CD4-positive, alpha-beta T cell (primary cell): ENCODE measurements around the gene IL1RN. TPM values are rescaled to one million over a fixed set of nuclear protein-coding genes. Genes with fewer than 3 reads are reported as not detected.
"Not testable (repeated sequence)": the region's sequence is repeated elsewhere in the genome, so short reads cannot be mapped to it uniquely, and the experiment has no call there.

Source experiments
- ATAC-seq: fragments of 200-7000 bp; cut with Tn5 transposase; one replicate; pipeline ENCODE4 v1.10.0; 2022; ENCODE audit warnings: mild to moderate bottlenecking; ENCODE audit not compliant: poor library complexity
- CTCF ChIA-PET: fragments of 350-600 bp; sonication (Branson Sonifier 250); formaldehyde crosslinking; loops from one replicate; lab custom pipeline; 2021; ENCODE audit warnings: antibody characterized with exemption, inconsistent platforms; lab: Charles Lee
- POLR2A ChIA-PET: fragments of 350-600 bp; sonication (Branson Sonifier 250); formaldehyde crosslinking; loops from one replicate; lab custom pipeline; 2021; ENCODE audit warnings: antibody characterized with exemption, inconsistent platforms; lab: Charles Lee
- DNase-seq, 14 experiments: peaks; one replicate each; pipeline ENCODE4 v3.0.0-alpha.2; 2013 to 2020; ENCODE audit warnings: mixed read lengths in 2 of 14
- H3K27ac ChIP-seq, 2 donors: one replicate each; pipeline versions ENCODE4 v1.5.1 to v1.7.0; 2013; ENCODE audit warnings: low read length in 2 of 2, low read depth in 1 of 2, mild to moderate bottlenecking in 1 of 2
- H3K27me3 ChIP-seq, 2 experiments: 1 replicate in 1 of 2; 2 replicates in 1 of 2; pipeline versions ENCODE4 v1.6.1 to v1.7.0; 2013; ENCODE audit warnings: low read length in 2 of 2, control low read depth in 1 of 2, mild to moderate bottlenecking in 1 of 2, moderate library complexity in 1 of 2; ENCODE audit not compliant: insufficient read depth in 2 of 2, control insufficient read depth in 1 of 2
- H3K36me3 ChIP-seq: one replicate; pipeline ENCODE4 v1.6.1; 2013; ENCODE audit warnings: low read length, control low read depth; ENCODE audit not compliant: insufficient read depth
- H3K4me1 ChIP-seq: one replicate; pipeline ENCODE4 v1.6.1; 2013; ENCODE audit warnings: low read length, control low read depth; ENCODE audit not compliant: insufficient read depth
- H3K4me3 ChIP-seq: one replicate; pipeline ENCODE4 v1.5.1; 2013; ENCODE audit warnings: mild to moderate bottlenecking, low read length, moderate library complexity
- H3K9me3 ChIP-seq, 2 experiments: 1 replicate in 1 of 2; 2 replicates in 1 of 2; pipeline versions ENCODE4 v1.6.1 to v1.7.0; 2013; ENCODE audit warnings: low read length in 2 of 2, mild to moderate bottlenecking in 2 of 2, control low read depth in 1 of 2, moderate library complexity in 1 of 2; ENCODE audit not compliant: control insufficient read depth in 1 of 2, insufficient read depth in 1 of 2
- H3K27ac Mint-ChIP-seq: one replicate; pipeline ENCODE4 v1.8.0; 2020; ENCODE audit warnings: mixed read lengths
- H3K27me3 Mint-ChIP-seq: one replicate; pipeline ENCODE4 v1.8.0; 2021; ENCODE audit warnings: mixed read lengths
- H3K36me3 Mint-ChIP-seq: one replicate; pipeline ENCODE4 v1.8.0; 2021; ENCODE audit warnings: low read depth, mixed read lengths
- H3K4me1 Mint-ChIP-seq: one replicate; pipeline ENCODE4 v1.8.0; 2021; ENCODE audit warnings: low read depth, mixed read lengths
- H3K4me3 Mint-ChIP-seq: one replicate; pipeline ENCODE4 v1.8.0; 2020; ENCODE audit warnings: mild to moderate bottlenecking, mixed read lengths
- H3K9me3 Mint-ChIP-seq: one replicate; pipeline ENCODE4 v1.8.0; 2020; ENCODE audit warnings: mixed read lengths
- CTCF ChIP-seq: fragments of 200-600 bp; IDR thresholded peaks from one replicate; pipeline ENCODE4 v1.8.0; 2022; ENCODE audit warnings: antibody characterized with exemption, mild to moderate bottlenecking
- intact Hi-C, 2 experiments: fragments of 100-400 bp; cut with DNase I in 1 of 2; cut with micrococcal nuclease in 1 of 2; formaldehyde crosslinking; loops; one replicate each; pipeline versions ENCODE4 v1.15.1 to v1.9.0; 2023 to 2025; cut with DNase I, micrococcal nuclease
- total RNA-seq, 174 experiments: library from RNA in 2 of 174; stranded (reverse) in 2 of 174; gene quantifications; one replicate each; pipeline ENCODE4 v1.2.3 and lab custom pipeline; 2021 to 2026

Gene IL1RN
- total RNA-seq, 2 experiments from 2014 or later = 0.31 to 0.58 TPM

DNA sequence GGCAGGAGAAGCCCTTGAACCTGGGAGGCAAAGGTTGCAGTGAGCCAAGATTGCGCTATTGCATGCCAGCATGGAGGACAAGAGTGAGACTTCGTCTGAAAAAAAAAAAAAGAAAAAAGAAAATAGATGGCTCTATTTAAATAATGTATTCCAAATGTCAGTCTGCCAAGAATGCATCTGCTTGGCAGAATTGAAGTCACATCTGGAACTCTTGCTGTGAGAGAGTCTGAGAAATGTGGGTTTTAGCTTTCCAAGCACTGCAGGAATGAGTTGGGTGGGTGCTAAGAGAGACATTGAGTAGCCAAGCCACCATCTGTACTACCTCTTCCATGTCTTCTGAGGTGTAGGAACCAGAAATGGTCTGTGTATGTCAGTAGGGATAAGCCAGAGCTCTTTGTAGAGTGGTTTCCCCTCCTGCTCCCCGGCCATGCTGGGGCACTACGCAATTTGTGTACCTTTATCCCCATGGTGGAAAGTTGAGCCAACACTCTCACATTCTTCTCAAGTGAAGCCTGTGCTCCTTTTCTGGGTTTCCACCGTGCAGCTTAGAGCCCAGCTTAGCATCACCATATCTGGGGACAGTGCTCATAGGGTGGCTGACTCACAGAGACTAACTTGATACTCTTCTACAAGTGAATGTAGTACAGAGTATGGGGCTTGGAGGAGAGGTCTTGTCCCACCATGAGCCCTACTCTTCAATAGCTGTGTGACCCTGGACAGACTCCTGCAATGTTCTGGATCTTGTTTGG lies 34.4 kb upstream of the IL1RN start:
- CTCF ChIA-PET = no interaction called here
- no peak for TF ChIP-seq CTCF
- ATAC-seq = no peak

GRCh38 chr2:113093613-113093977 lies 33.8 kb upstream of the IL1RN start:
- no peak for DNase-seq
- H3K4me1 ChIP-seq = peaks cover 6% of the 10 kb centered on the region
- H3K36me3 Mint-ChIP-seq = no peaks in the 10 kb centered on the region
- TF ChIP-seq CTCF = no peak
- ATAC-seq = no peak
- H3K27ac Mint-ChIP-seq = no peak overlapping the region
- no peak overlapping the region for H3K4me3 Mint-ChIP-seq
- H3K4me3 ChIP-seq = no peak overlapping the region
- ChIA-PET CTCF (no interaction called here), POLR2A (no interaction called here)
- H3K9me3 ChIP-seq = peaks cover 0 to 4% of the 10 kb centered on the region in 2 experiments
- peaks cover 10% of the 10 kb centered on the region for H3K4me1 Mint-ChIP-seq
- H3K27me3 ChIP-seq = no peaks in the 10 kb centered on the region
- intact Hi-C loops = no loop called here
- H3K9me3 Mint-ChIP-seq = peaks cover 7% of the 10 kb centered on the region
- no peaks in the 10 kb centered on the region for H3K27me3 Mint-ChIP-seq
- H3K36me3 ChIP-seq = no peaks in the 10 kb centered on the region
- no peak overlapping the region for H3K27ac ChIP-seq

More for the DNA sequence above, 34.4 kb upstream of the IL1RN start:
- Mint-ChIP-seq H3K4me1 (peaks cover 5% of the 10 kb centered on the region), H3K4me3 (no peak overlapping the region), H3K27ac (no peak overlapping the region), H3K27me3 (no peaks in the 10 kb centered on the region), H3K36me3 (no peaks in the 10 kb centered on the region), H3K9me3 (peaks cover 7% of the 10 kb centered on the region)
- Histone ChIP-seq H3K9me3 (peaks cover 0 to 4% of the 10 kb centered on the region in 2 experiments), H3K4me3 (no peak overlapping the region), H3K27ac (no peak overlapping the region), H3K4me1 (peaks cover under 1% of the 10 kb centered on the region), H3K36me3 (no peaks in the 10 kb centered on the region), H3K27me3 (no peaks in the 10 kb centered on the region)
- DNase-seq = no peak
- intact Hi-C loops = no loop called here
- POLR2A ChIA-PET = no interaction called here

DNA sequence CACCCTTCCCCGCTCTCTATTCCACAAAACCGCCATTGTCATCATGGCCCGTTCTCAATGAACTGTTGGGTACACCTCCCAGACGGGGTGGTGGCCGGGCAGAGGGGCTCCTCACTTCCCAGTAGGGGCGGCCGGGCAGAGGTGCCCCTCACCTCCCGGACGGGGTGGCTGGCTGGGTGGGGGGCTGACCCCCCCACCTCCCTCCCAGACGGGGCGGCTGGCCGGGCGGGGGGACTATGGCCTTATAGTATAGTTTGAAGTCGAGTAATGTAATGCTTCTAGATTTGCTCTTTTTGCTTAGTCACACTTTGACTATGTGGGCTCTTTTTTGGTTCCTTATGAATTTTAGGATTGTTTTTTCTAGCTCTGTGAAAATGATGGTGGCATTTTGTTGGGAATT lies 31.1 kb upstream of the IL1RN start:
- CTCF ChIA-PET, H3K9me3 ChIP-seq, H3K4me3 ChIP-seq, H3K27ac Mint-ChIP-seq, intact Hi-C loops, H3K4me1 ChIP-seq, DNase-seq, H3K36me3 ChIP-seq, H3K27me3 Mint-ChIP-seq, H3K27ac ChIP-seq, H3K4me1 Mint-ChIP-seq, POLR2A ChIA-PET, H3K27me3 ChIP-seq, H3K9me3 Mint-ChIP-seq, H3K4me3 Mint-ChIP-seq, H3K36me3 Mint-ChIP-seq, ATAC-seq: not testable (repeated sequence)

- DNase-seq, H3K27me3 Mint-ChIP-seq, H3K9me3 Mint-ChIP-seq, H3K9me3 ChIP-seq, H3K4me1 Mint-ChIP-seq, H3K4me3 ChIP-seq, intact Hi-C loops, H3K27ac Mint-ChIP-seq, H3K27me3 ChIP-seq, H3K4me1 ChIP-seq, H3K27ac ChIP-seq, ATAC-seq, H3K36me3 Mint-ChIP-seq, H3K36me3 ChIP-seq, H3K4me3 Mint-ChIP-seq: not testable (repeated sequence)
- CTCF ChIA-PET = interaction anchor here (1.3 kb wide), 1 partner anchor 17 kb away, joined by 5 read pairs; no protein-coding TSS in a partner anchor
- POLR2A ChIA-PET = interaction anchor here (1.0 to 1.5 kb wide), 2 partner anchors 77 to 112 kb away, joined by 3 read pairs; no protein-coding TSS in a partner anchor
These were observed 30.4 kb upstream of the IL1RN start for GRCh38 chr2:113096842-113097618.
